Common myeloid progenitor, CD34-positive (primary cell): ENCODE data around the gene EDRF1.

Experiments
- CTCF ChIA-PET: fragments of 350-600 bp; sonication (Branson Sonifier 250); formaldehyde crosslinking; loops from one replicate; lab custom pipeline; 2021; ENCODE audit warnings: antibody characterized with exemption; lab: Charles Lee
- POLR2A ChIA-PET: fragments of 350-600 bp; sonication (Branson Sonifier 250); formaldehyde crosslinking; loops from one replicate; lab custom pipeline; 2021; ENCODE audit warnings: antibody characterized with exemption; lab: Charles Lee
- DNase-seq, 3 donors: peaks; one replicate each; pipeline versions ENCODE4 v3.0.0 to v3.0.0-alpha.2; 2013
- H3K27ac ChIP-seq, 2 experiments: 1 replicate in 1 of 2; 2 replicates in 1 of 2; pipeline ENCODE4 v1.7.0; 2013; ENCODE audit warnings: inconsistent platforms in 2 of 2, low read length in 2 of 2, mild to moderate bottlenecking in 2 of 2, low read depth in 1 of 2, moderate library complexity in 1 of 2; ENCODE audit not compliant: severe bottlenecking in 2 of 2, insufficient read depth in 1 of 2, poor library complexity in 1 of 2
- H3K27me3 ChIP-seq, 5 experiments: replicated peaks in 2 of 5; 1 replicate in 3 of 5; 2 replicates in 2 of 5; pipeline versions ENCODE4 v1.6.1 to v1.7.0; 2013; ENCODE audit warnings: low read length in 4 of 5, mild to moderate bottlenecking in 2 of 5, moderate library complexity in 2 of 5, inconsistent platforms in 1 of 5; ENCODE audit not compliant: insufficient read depth in 5 of 5, control insufficient read depth in 4 of 5
- H3K36me3 ChIP-seq, 4 experiments: 1 replicate in 2 of 4; 2 replicates in 2 of 4; pipeline versions ENCODE4 v1.6.1 to v1.7.0; 2013; ENCODE audit warnings: low read length in 3 of 4, control low read depth in 1 of 4, mild to moderate bottlenecking in 1 of 4; ENCODE audit not compliant: control insufficient read depth in 4 of 4, insufficient read depth in 4 of 4
- H3K4me1 ChIP-seq, 4 experiments: 1 replicate in 3 of 4; 2 replicates in 1 of 4; pipeline versions ENCODE4 v1.6.1 to v1.7.1; 2013; ENCODE audit warnings: low read length in 3 of 4, mild to moderate bottlenecking in 3 of 4, control low read depth in 1 of 4, inconsistent platforms in 1 of 4, moderate library complexity in 1 of 4; ENCODE audit not compliant: control insufficient read depth in 4 of 4, insufficient read depth in 4 of 4; ENCODE audit errors: control extremely low read depth in 1 of 4
- H3K4me3 ChIP-seq, 7 experiments: 1 replicate in 4 of 7; 2 replicates in 3 of 7; pipeline versions ENCODE4 v1.5.1 to v1.7.0; 2013; ENCODE audit warnings: mild to moderate bottlenecking in 7 of 7, low read length in 6 of 7, moderate library complexity in 6 of 7, inconsistent platforms in 2 of 7, low read depth in 2 of 7, control low read depth in 1 of 7; ENCODE audit not compliant: insufficient read depth in 4 of 7, control insufficient read depth in 1 of 7; ENCODE audit errors: extremely low read depth in 1 of 7
- H3K9me3 ChIP-seq, 5 experiments: 1 replicate in 4 of 5; 2 replicates in 1 of 5; pipeline versions ENCODE4 v1.6.1 to v1.7.1; 2013; ENCODE audit warnings: low read length in 4 of 5, mild to moderate bottlenecking in 2 of 5, inconsistent platforms in 1 of 5, low read depth in 1 of 5, moderate library complexity in 1 of 5; ENCODE audit not compliant: control insufficient read depth in 4 of 5, insufficient read depth in 2 of 5; ENCODE audit errors: control extremely low read depth in 1 of 5
- WGBS: methylation state at CpG from one replicate; pipeline ENCODE4 v1.1.5; 2013; ENCODE audit not compliant: insufficient coverage; 5-methylcytosine and 5-hydroxymethylcytosine counted together

EDRF1 gene

DNA sequence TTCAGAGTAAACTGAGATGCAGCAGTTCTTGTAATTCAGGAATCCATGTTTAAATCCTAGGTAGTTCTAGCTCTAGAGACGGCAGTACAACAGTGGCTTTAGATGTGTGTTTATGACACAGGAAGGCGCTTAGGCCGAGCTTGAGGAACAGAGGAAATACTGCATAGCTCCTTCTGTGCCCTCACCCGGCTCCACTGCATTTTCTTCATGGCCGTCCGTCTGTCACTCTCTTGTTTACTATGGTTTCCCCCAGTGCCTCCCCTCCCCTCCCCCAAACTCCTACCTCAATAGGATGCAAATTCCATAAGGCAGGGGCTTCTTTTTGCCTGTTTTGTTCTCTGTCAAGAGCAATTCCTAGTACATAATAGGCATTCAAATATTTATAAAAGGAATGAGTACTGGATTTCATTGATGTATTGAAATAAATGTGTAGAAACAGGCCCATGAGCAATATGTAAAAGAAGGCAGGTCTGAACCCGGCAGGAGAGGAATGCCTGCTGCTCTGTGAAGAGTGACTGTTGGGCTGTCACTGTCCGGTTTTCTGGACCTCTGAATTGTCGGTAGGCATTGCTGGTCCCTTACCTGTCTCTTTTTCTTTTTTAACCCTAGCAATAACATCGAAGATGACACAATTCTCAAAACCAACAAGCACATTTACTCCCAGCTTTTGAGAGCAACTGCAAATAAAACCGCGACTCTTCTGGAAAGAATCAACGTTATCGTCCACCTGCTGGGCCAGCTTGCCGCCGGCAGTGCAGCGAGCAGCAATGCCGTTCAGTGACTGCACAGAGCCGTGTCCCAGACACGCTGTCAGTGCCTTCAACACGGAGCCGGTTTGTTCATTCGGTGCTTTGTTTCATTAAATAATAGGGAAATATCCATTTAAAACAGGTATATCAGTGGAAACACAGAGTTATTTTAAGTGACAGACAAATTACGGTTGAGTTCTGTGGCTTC, 43.5 kb downstream of the EDRF1 start:
- H3K9me3 ChIP-seq: no peaks in the 10 kb centered on the region
- H3K36me3 ChIP-seq: peaks cover 16 to 77% (median 52%) of the 10 kb centered on the region in 4 experiments
- no peak overlapping the region for H3K27ac ChIP-seq
- DNase-seq: no peak
- H3K4me3 ChIP-seq: no peak overlapping the region
- WGBS: 95% methylated on average over 8 of the region's 24 CpGs
- no peaks in the 10 kb centered on the region for H3K4me1 ChIP-seq
- CTCF ChIA-PET: no interaction called here
- H3K27me3 ChIP-seq: no peaks in the 10 kb centered on the region
- POLR2A ChIA-PET: no interaction called here

DNA sequence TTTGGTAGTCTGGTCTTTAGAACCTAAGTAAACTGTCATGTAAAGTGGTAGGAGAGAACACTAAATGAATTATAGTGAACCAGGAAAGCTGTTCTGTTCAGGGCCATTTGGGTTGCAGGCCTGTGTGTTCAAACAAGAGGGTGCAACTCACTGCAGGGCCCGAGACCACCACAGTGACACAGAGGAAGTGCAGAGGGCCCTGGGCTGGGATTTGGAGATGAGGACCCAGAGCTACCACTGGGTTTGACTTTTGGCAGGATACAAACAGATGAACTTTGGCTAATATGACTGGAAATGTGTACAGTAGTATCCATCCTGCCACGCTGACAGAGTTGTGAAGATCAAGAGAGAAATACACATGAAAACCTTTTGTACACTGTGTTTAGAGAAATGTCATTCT, 46.3 kb downstream of the EDRF1 start:
- Histone ChIP-seq H3K27ac (no peak overlapping the region), H3K4me3 (no peak overlapping the region), H3K27me3 (no peaks in the 10 kb centered on the region), H3K36me3 (peaks cover 7 to 58% (median 38%) of the 10 kb centered on the region in 4 experiments), H3K4me1 (no peaks in the 10 kb centered on the region), H3K9me3 (no peaks in the 10 kb centered on the region)
- ChIA-PET POLR2A (no interaction called here), CTCF (no interaction called here)
- DNase-seq: no peak
- 100% methylated on average over 2 of the region's 2 CpGs for WGBS

DNA sequence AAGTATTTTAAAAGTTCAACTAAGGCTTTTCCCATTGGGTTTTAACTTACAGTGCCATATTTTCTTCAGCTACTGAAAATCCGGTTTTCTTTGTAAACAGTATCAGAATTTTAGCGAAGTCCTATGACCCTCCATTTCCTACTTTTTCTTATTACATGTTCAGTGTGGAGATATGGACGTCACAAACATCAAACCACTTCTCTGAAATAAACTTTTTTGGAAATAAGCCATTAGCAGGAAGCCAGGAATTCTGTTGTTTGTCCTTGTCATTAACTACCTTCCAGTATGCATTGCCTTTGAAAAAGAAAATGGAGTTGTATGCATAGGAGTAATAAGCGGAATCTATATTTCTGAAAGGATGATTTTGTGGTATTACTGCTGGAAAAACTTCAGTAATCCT, 47.0 kb downstream of the EDRF1 start:
- Histone ChIP-seq H3K9me3 (no peaks in the 10 kb centered on the region), H3K36me3 (peaks cover 7 to 53% (median 35%) of the 10 kb centered on the region in 4 experiments), H3K27me3 (no peaks in the 10 kb centered on the region), H3K27ac (no peak overlapping the region), H3K4me1 (no peaks in the 10 kb centered on the region), H3K4me3 (no peak overlapping the region)
- 100% methylated on average over 1 of the region's 4 CpGs for WGBS
- POLR2A ChIA-PET: no interaction called here
- DNase-seq: no peak
- CTCF ChIA-PET: no interaction called here

DNA sequence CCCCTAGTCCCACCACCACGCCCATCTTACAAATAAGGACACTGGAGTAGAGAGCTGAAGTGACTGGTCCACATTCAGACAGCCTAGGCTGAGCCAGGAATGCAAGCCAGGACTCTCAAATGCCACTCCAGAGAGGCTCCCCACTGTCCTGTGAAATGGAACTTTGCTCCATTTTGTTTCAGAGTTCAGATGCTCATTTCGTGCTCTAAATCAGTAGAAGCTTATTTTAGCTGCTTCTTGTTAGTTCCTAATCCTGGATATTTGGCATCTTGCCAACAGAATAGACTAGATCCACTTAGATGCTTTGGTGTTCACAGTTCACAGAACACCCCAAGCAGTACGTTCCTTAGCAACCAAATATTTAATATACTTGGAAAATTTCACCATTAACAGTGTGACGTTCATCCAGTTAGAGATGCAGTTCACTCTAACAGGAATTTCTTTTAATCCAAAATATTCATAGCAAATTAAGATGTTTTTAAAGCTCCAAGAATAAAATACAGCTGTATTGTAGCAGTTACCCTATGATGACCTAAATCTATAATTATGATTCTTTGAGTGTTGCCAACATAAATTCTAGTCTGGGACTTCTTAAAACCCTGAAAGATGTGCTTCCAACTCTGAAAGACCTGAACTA, 48.8 kb downstream of the EDRF1 start:
- DNase-seq: no peak
- 94% methylated on average over 3 of the region's 4 CpGs for WGBS
- CTCF ChIA-PET: no interaction called here
- H3K36me3 ChIP-seq: peaks cover 4 to 37% (median 21%) of the 10 kb centered on the region in 4 experiments
- no peaks in the 10 kb centered on the region for H3K9me3 ChIP-seq
- no peak overlapping the region for H3K27ac ChIP-seq
- peaks cover 0 to 6% (median 0%) of the 10 kb centered on the region in 5 experiments for H3K27me3 ChIP-seq
- H3K4me3 ChIP-seq: no peak overlapping the region
- POLR2A ChIA-PET: no interaction called here
- no peaks in the 10 kb centered on the region for H3K4me1 ChIP-seq

DNA sequence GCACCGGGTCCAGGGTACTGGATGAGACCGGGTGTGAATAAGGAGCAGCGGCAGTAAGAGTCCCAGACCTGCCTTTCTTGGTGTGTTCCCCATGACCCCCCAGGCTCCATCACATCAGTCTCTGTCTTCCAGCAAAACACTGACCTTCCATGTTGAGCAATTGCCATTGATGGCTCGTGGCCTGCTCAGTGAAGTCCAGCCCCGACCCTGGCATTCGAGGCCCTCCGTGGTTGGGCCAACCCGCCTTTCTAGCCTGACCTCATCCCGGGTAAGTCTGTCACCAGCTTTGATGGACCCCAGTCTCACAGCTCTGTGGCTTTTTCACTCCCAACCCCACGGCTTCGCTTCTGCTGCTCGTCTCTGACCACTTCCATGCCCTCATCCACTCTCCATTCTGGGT, 49.7 kb downstream of the EDRF1 start:
- Histone ChIP-seq H3K9me3 (no peaks in the 10 kb centered on the region), H3K27ac (no peak overlapping the region), H3K4me1 (no peaks in the 10 kb centered on the region), H3K27me3 (peaks cover 0 to 13% (median 0%) of the 10 kb centered on the region in 5 experiments), H3K4me3 (no peak overlapping the region), H3K36me3 (peaks cover 4 to 29% (median 13%) of the 10 kb centered on the region in 4 experiments)
- WGBS: 97% methylated on average over 12 of the region's 12 CpGs
- CTCF ChIA-PET: no interaction called here
- DNase-seq: no peak
- POLR2A ChIA-PET: no interaction called here

DNA sequence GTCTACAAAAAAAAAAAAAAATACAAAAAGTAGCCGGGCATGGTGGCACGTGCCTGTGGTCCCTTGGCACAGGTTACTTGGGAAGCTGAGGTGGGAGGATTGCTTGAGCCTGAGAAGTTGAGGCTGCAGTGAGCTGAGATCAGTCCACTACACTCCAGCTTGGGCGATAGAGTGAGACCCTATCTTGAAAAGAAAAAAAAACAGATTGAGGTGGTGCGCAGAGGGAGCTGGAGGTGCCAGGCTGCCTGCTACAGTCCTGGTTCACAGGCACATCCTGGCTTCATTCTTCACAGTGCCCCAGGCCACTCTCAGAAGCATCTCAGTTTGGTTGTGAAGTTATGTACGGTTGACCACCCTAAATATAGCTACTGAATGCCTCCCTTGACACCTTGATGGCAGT, 51.3 kb downstream of the EDRF1 start:
- Histone ChIP-seq H3K4me3 (no peak overlapping the region), H3K27ac (no peak overlapping the region), H3K36me3 (peaks cover 3 to 12% (median 3%) of the 10 kb centered on the region in 4 experiments), H3K4me1 (no peaks in the 10 kb centered on the region), H3K9me3 (no peaks in the 10 kb centered on the region), H3K27me3 (peaks cover 0 to 29% (median 0%) of the 10 kb centered on the region in 5 experiments)
- 100% methylated on average over 2 of the region's 5 CpGs for WGBS
- ChIA-PET CTCF (interaction anchor here (1.1 kb wide), 1 partner anchor 25 kb away, joined by 3 read pairs; no protein-coding TSS in a partner anchor), POLR2A (no interaction called here)
- no peak for DNase-seq
